GM23338 (cell line): ENCODE data around the gene CMKLR1. TPM values are rescaled to one million over a fixed set of nuclear protein-coding genes. Genes with fewer than 3 reads are reported as not detected.

Source experiments
- ATAC-seq: fragments of 200-7000 bp; cut with Tn5 transposase; 3 replicates; pipeline ENCODE4 v1.9.1; 2020
- DNase-seq: peaks from one replicate; pipeline ENCODE4 v3.0.0-alpha.2; 2015; ENCODE audit warnings: low spot score
- H2AFZ ChIP-seq: fragments of 200-600 bp; sonication (generic); 2 replicates; pipeline ENCODE4 v1.8.0; 2016; ENCODE audit warnings: antibody characterized with exemption, mild to moderate bottlenecking, moderate library complexity
- H3F3A ChIP-seq: fragments of 200-600 bp; sonication (generic); replicated peaks from 2 replicates; pipeline ENCODE4 v1.8.0; 2017; ENCODE audit warnings: antibody characterized with exemption, mixed run types, low read depth
- H3K27ac ChIP-seq: fragments of 200-600 bp; sonication (generic); 2 replicates; pipeline ENCODE4 v1.6.1; 2016; ENCODE audit warnings: low read depth
- H3K27me3 ChIP-seq: fragments of 200-600 bp; sonication (generic); 2 replicates; pipeline ENCODE4 v1.8.0; 2016; ENCODE audit warnings: mild to moderate bottlenecking, mixed run types, moderate library complexity; ENCODE audit not compliant: insufficient read depth
- H3K36me3 ChIP-seq: fragments of 200-600 bp; sonication (generic); 2 replicates; pipeline ENCODE4 v1.8.0; 2016; ENCODE audit warnings: mild to moderate bottlenecking; ENCODE audit not compliant: insufficient read depth
- H3K4me1 ChIP-seq: fragments of 200-600 bp; sonication (generic); 2 replicates; pipeline ENCODE4 v1.8.0; 2016; ENCODE audit warnings: mild to moderate bottlenecking, moderate library complexity; ENCODE audit not compliant: insufficient read depth
- H3K4me2 ChIP-seq: fragments of 200-600 bp; sonication (generic); 2 replicates; pipeline ENCODE4 v1.7.1; 2017; ENCODE audit warnings: mixed run types
- H3K4me3 ChIP-seq: fragments of 200-600 bp; sonication (generic); 2 replicates; pipeline ENCODE4 v1.6.1; 2016; ENCODE audit warnings: mixed run types
- H3K79me2 ChIP-seq: fragments of 200-600 bp; sonication (generic); replicated peaks from 2 replicates; pipeline ENCODE4 v1.8.0; 2017; ENCODE audit warnings: mild to moderate bottlenecking; ENCODE audit not compliant: insufficient read depth
- H3K9me2 ChIP-seq: fragments of 200-600 bp; sonication (generic); 2 replicates; pipeline ENCODE4 v1.8.0; 2017; ENCODE audit not compliant: insufficient read depth
- H4K20me1 ChIP-seq: fragments of 200-600 bp; sonication (generic); replicated peaks from 2 replicates; pipeline ENCODE4 v1.8.0; 2017; ENCODE audit warnings: mild to moderate bottlenecking; ENCODE audit not compliant: insufficient read depth
- H3K27ac Mint-ChIP-seq: 2 replicates; pipeline ENCODE4 v1.8.0; 2020; ENCODE audit warnings: inconsistent platforms, mild to moderate bottlenecking, moderate library complexity, mixed read lengths
- H3K27me3 Mint-ChIP-seq: 3 replicates; pipeline ENCODE4 v1.8.0; 2022; ENCODE audit warnings: low read depth, mild to moderate bottlenecking, moderate library complexity, mixed read lengths, inconsistent platforms; ENCODE audit not compliant: insufficient read depth, poor library complexity
- H3K36me3 Mint-ChIP-seq: 3 replicates; pipeline ENCODE4 v1.8.0; 2021; ENCODE audit warnings: low read depth, mild to moderate bottlenecking, inconsistent platforms, moderate library complexity, mixed read lengths
- H3K4me1 Mint-ChIP-seq: 3 replicates; pipeline ENCODE4 v1.8.0; 2020; ENCODE audit warnings: mild to moderate bottlenecking, inconsistent platforms, mixed read lengths
- H3K4me3 Mint-ChIP-seq: 3 replicates; pipeline ENCODE4 v1.8.0; 2021; ENCODE audit warnings: moderate library complexity, mild to moderate bottlenecking, inconsistent platforms, mixed read lengths
- H3K9me3 Mint-ChIP-seq: 3 replicates; pipeline ENCODE4 v1.8.0; 2020; ENCODE audit warnings: moderate library complexity, mild to moderate bottlenecking, inconsistent platforms, mixed read lengths
- CTCF ChIP-seq, 2 experiments: fragments of 200-600 bp in 1 of 2; sonication (generic) in 1 of 2; conservative IDR thresholded peaks; 2 replicates each; pipeline versions ENCODE4 v1.5.1 to v1.6.1; 2016 to 2017; ENCODE audit warnings: antibody characterized with exemption in 2 of 2, low read depth in 2 of 2, mild to moderate bottlenecking in 2 of 2, moderate library complexity in 1 of 2
- ETS1 ChIP-seq: IDR thresholded peaks from 2 replicates; pipeline ENCODE4 v1.6.1; 2016; ENCODE audit warnings: antibody characterized with exemption
- EZH2 ChIP-seq: fragments of 200-600 bp; sonication (generic); IDR thresholded peaks from one replicate; pipeline ENCODE4 v1.8.0; 2017; ENCODE audit warnings: antibody characterized with exemption, mild to moderate bottlenecking, low read depth; ENCODE audit not compliant: unreplicated experiment
- EZH2phosphoT487 ChIP-seq: fragments of 200-600 bp; sonication (generic); IDR thresholded peaks from one replicate; pipeline ENCODE4 v1.8.1; 2018; ENCODE audit warnings: antibody characterized with exemption; ENCODE audit not compliant: unreplicated experiment
- JUNB ChIP-seq: IDR thresholded peaks from one replicate; pipeline ENCODE4 v1.6.1; 2016; ENCODE audit warnings: antibody characterized with exemption; ENCODE audit not compliant: unreplicated experiment
- NANOG ChIP-seq: IDR thresholded peaks from 2 replicates; pipeline ENCODE4 v1.6.1; 2016; ENCODE audit warnings: antibody characterized with exemption, borderline replicate concordance
- POLR2AphosphoS5 ChIP-seq: IDR thresholded peaks from 2 replicates; pipeline ENCODE4 v1.6.1; 2016; ENCODE audit warnings: antibody characterized with exemption, low read depth
- STAT1 ChIP-seq: IDR thresholded peaks from one replicate; pipeline ENCODE4 v1.6.1; 2016; ENCODE audit warnings: antibody characterized with exemption; ENCODE audit not compliant: unreplicated experiment
- ZNF331 ChIP-seq: fragments of 250-450 bp; sonication (Bioruptor Pico); IDR thresholded peaks from 2 replicates; pipeline ENCODE4 v1.5.0; 2020; ENCODE audit warnings: low read depth, mild to moderate bottlenecking, moderate library complexity
- ZNF462 ChIP-seq: fragments of 250-450 bp; sonication (Bioruptor Pico); IDR thresholded peaks from 2 replicates; pipeline ENCODE4 v1.5.0; 2020; ENCODE audit warnings: mild to moderate bottlenecking, moderate library complexity
- polyA plus RNA-seq: library from polyadenylated mRNA; unstranded; fragments of >200 nt; fragmentation: Nextera tagmentation; extraction: Ambion mirVana; gene quantifications from 2 replicates; pipeline ENCODE4 v1.2.1, GENCODE V29; 2016
- total RNA-seq: library from RNA; depleted of rRNA; stranded (reverse); fragments of >200 nt; shearing (Covaris generic); gene quantifications from 2 replicates; pipeline ENCODE4 v1.2.3, GENCODE V29; 2014

CMKLR1 gene
- total and polyA plus RNA-seq, 2 experiments from 2014 or later: 0.40 to 2.6 TPM

- H3K4me2 ChIP-seq: 0 out of 2 replicates have a peak overlapping the region, but pooled peaks have one; percentile 43
- ATAC-seq: no peak
- no peaks in the 10 kb centered on the region for H3K27me3 ChIP-seq
- H2AFZ ChIP-seq: peak overlapping the region; percentile 14; the same call in 1 of the 2 replicates
- Mint-ChIP-seq H3K9me3 (no peaks in the 10 kb centered on the region), H3K27ac (peak overlapping the region; percentile 79; the same call in 1 of the 2 replicates), H3K4me1 (peaks cover 34% of the 10 kb centered on the region), H3K36me3 (no peaks in the 10 kb centered on the region), H3K4me3 (no peak overlapping the region), H3K27me3 (peaks cover 3% of the 10 kb centered on the region)
- DNase-seq: no peak
- TF ChIP-seq ZNF331 (CRISPR knock-in tag) (no peak), JUNB (no peak)
- 0 out of 2 replicates have a peak, but pooled peaks cover 5% of the 10 kb centered on the region for H3F3A ChIP-seq
- H3K9me2 ChIP-seq: peaks cover 13% of the 10 kb centered on the region
- H4K20me1 ChIP-seq: no peaks in the 10 kb centered on the region
- H3K36me3 ChIP-seq: no peaks in the 10 kb centered on the region
- H3K79me2 ChIP-seq: no peaks in the 10 kb centered on the region
- no peak overlapping the region for H3K4me3 ChIP-seq
- peaks cover 33% of the 10 kb centered on the region for H3K4me1 ChIP-seq
- no peak overlapping the region for H3K27ac ChIP-seq
Observed at GRCh38 chr12:108313241-108313605, 25.9 kb downstream of the CMKLR1 start.

GRCh38 chr12:108312693-108313189, 26.4 kb downstream of the CMKLR1 start:
- no peak overlapping the region for H3K27ac Mint-ChIP-seq
- H3K27ac ChIP-seq: no peak overlapping the region
- TF ChIP-seq NANOG: no peak
- TF ChIP-seq STAT1: no peak
- no peak for TF ChIP-seq EZH2
- no peak for TF ChIP-seq CTCF (conservative IDR thresholded peaks at IDR 0.05; ENCODE audit: low read depth in 2 of 2)
- TF ChIP-seq ZNF331 (CRISPR knock-in tag): no peak
- no peak for TF ChIP-seq ZNF462
- TF ChIP-seq ETS1: no peak
- no peak for TF ChIP-seq EZH2phosphoT487
- TF ChIP-seq POLR2AphosphoS5: no peak
- no peak for TF ChIP-seq JUNB

More at GRCh38 chr12:108312693-108313189, 26.4 kb downstream of the CMKLR1 start:
- no peak for DNase-seq
- H3K27me3 ChIP-seq: no peaks in the 10 kb centered on the region
- peaks cover 33% of the 10 kb centered on the region for H3K4me1 ChIP-seq
- H3K4me3 Mint-ChIP-seq: no peak overlapping the region
- peaks cover 13% of the 10 kb centered on the region for H3K9me2 ChIP-seq
- H2AFZ ChIP-seq: no peak overlapping the region
- H3K9me3 Mint-ChIP-seq: no peaks in the 10 kb centered on the region
- no peak for ATAC-seq
- no peak overlapping the region for H3K4me3 ChIP-seq
- H3K79me2 ChIP-seq: no peaks in the 10 kb centered on the region
- peaks cover 3% of the 10 kb centered on the region for H3K27me3 Mint-ChIP-seq
- 0 out of 2 replicates have a peak, but pooled peaks cover 5% of the 10 kb centered on the region for H3F3A ChIP-seq
- H4K20me1 ChIP-seq: no peaks in the 10 kb centered on the region
- H3K36me3 ChIP-seq: no peaks in the 10 kb centered on the region
- H3K36me3 Mint-ChIP-seq: no peaks in the 10 kb centered on the region
- H3K4me2 ChIP-seq: no peak overlapping the region
- peaks cover 35% of the 10 kb centered on the region for H3K4me1 Mint-ChIP-seq
